NT2/D1 (cell line): Measurements from ENCODE around the gene KLHL3.

Source experiments
- SUZ12 ChIP-seq: IDR thresholded peaks from 2 replicates; pipeline ENCODE4 v1.6.1; 2011; ENCODE audit not compliant: insufficient read length, insufficient read depth; ENCODE audit errors: extremely low read depth
- YY1 ChIP-seq: IDR thresholded peaks from 2 replicates; pipeline ENCODE4 v1.6.1; 2011; ENCODE audit not compliant: insufficient read length, insufficient read depth
- ZNF274 ChIP-seq: IDR thresholded peaks from 2 replicates; pipeline ENCODE4 v1.6.1; 2011; ENCODE audit warnings: mild to moderate bottlenecking, low read depth, low read length

- TF ChIP-seq ZNF274 (no peak), YY1 (no peak), SUZ12 (no peak)
Measured at GRCh38 chr5:137618476-137618875, 117.4 kb downstream of the KLHL3 start.
